A549 treated with Hydrocortisone at 1 μM for 4 hours (cell line): Measurements from ENCODE around the gene ARHGEF33. TPM values are rescaled to one million over a fixed set of nuclear protein-coding genes. Genes with fewer than 3 reads are reported as not detected.

Experiments used
- total RNA-seq: library from RNA; stranded (reverse); fragments of 200-300 nt; extraction: Qiagen RNA extraction; gene quantifications from 5 replicates; pipeline ENCODE4 v1.2.3, GENCODE V29; 2022

ARHGEF33 gene
- 0.02 to 0.05 TPM (median 0.02 TPM) in 4 of 5 replicates, not detected in the other for total RNA-seq

DNA sequence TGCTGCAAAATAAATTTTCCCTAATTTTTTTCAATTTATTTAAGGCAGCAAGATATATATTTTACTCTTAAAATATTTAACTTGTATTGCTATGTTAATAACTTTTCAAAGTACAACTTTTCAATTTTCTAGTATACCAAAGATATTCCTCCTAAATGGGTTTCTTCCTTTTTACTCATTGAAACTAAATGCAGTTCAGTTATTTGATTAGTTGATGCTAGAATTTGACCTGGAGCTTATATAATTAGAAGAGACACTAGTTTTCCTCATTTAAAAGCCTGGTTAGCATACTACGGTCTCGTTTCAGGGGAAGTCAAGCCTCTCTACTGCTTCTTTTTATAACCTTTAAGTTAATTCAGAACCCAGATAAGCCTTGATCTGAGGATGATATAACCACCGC lies at the start of gene ARHGEF33:
Gene ARHGEF33 (plus strand): TSS at position 301 of the 400 bp plus-strand sequence. CDS start 29,573 bp downstream, outside the sequence.

DNA sequence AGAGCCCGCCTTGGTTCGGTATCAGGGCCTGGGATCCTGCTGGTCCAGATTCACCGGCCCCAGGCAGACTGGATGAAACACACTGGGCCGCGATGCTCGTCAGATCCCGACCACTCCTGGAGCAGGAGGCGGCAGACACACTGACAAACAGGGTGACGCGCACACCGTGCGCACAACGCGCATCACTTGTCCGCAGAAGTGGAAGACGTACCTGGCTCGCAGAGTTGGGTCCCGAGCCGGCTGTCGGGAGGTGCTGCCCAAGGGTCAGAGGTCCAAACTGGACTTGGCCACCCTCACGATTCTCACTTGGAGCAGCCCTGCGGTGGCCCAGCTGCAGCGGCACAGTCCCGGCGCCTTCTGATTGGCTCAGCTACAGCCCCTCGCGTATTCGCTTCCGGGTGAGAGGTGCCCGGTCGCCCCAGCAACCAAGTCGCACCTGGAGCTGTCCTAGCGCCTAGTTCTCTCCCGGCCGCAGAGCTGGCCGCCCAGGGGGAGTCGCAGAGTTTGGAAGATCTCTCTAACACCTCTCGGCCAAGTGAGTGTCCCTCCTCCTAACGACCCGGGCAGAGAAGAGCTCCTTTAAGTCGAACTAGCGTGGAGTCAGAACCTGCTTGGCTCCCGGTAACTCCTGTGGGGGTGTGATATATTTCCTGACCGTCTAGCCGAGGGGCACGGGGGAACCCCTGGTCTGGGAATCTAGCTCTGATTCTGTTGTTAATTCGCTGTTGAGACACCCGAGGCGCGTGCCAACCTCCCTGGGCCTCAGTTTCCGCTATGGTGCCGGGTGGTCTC lies 13.9 kb upstream of the ARHGEF33 start, which contains the start of the genes DHX57 and MORN2:
Gene DHX57 (minus strand): TSS at position 359 of the 792 bp plus-strand sequence. CDS start 7,529 bp downstream, outside the sequence.
Gene MORN2 (plus strand): TSS at position 401 of the 792 bp plus-strand sequence.

Other genes with a start within 250 kb of the ARHGEF33 start
- gene GALM, start 223.8 kb upstream of the ARHGEF33 start, total RNA-seq = 15.0 to 22.0 TPM (median 15.4 TPM) in 5 replicates
- gene SRSF7, start 138.5 kb upstream of the ARHGEF33 start, total RNA-seq = 313 to 438 TPM (median 337 TPM) in 5 replicates
- 32.5 to 41.8 TPM (median 39.0 TPM) in 5 replicates for gene GEMIN6, start 111.7 kb upstream of the ARHGEF33 start, total RNA-seq
- gene DHX57, start 13.9 kb upstream of the ARHGEF33 start, total RNA-seq = 16.5 to 25.0 TPM (median 19.2 TPM) in 5 replicates
- gene MORN2, start 13.9 kb upstream of the ARHGEF33 start, total RNA-seq = 38.3 to 42.7 TPM (median 40.6 TPM) in 5 replicates
- 12.1 to 18.3 TPM (median 15.1 TPM) in 5 replicates for gene SOS1, start 231.2 kb downstream of the ARHGEF33 start, total RNA-seq